HG03139 (cell line): ENCODE measurements around the gene SKIDA1.
A peak's percentile ranks its signal among the peaks of the same experiment; 100 is the strongest.

Experiments used
- ATAC-seq: cut with Tn5 transposase; IDR thresholded peaks from one replicate; pipeline ENCODE4 v1.9.1; 2021; ENCODE audit not compliant: unreplicated experiment

SKIDA1 gene

GRCh38 chr10:21529032-21529910 lies 3.8 kb upstream of the SKIDA1 start:
- no peak for ATAC-seq

GRCh38 chr10:21528236-21529031 lies 3.0 kb upstream of the SKIDA1 start:
- no peak for ATAC-seq

DNA sequence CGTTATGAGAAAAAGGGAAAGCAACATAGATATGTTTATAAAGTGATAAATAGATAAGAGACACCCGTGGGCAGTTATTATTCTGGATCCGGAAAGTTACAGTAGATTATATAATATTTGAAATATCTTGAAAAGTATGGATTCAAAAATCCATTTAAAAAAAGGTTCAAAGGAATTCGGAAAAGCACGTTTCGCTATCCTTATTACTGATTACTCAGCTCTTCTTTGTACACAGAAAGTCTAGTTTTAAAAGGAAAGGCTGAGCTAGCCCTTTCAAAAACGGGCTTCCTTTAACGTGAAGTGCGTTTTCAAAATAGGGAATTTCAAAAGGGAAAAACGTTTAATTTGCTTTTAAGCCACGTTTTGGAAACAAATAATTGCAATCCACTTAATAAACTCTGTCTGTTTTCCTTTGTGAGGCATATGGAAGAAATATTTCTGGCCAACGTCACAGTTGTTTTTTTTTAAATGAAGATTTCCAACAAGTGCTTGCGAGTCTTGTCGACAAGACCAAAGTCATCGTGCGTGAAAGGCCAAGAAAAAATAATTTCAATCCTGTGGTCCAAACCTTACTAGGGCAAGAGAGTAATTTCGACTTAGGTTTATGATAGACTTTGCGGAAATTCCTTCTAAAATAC lies 2.2 kb upstream of the SKIDA1 start:
- ATAC-seq: no peak

GRCh38 chr10:21526860-21527597 lies 1.5 kb upstream of the SKIDA1 start:
- no peak for ATAC-seq

DNA sequence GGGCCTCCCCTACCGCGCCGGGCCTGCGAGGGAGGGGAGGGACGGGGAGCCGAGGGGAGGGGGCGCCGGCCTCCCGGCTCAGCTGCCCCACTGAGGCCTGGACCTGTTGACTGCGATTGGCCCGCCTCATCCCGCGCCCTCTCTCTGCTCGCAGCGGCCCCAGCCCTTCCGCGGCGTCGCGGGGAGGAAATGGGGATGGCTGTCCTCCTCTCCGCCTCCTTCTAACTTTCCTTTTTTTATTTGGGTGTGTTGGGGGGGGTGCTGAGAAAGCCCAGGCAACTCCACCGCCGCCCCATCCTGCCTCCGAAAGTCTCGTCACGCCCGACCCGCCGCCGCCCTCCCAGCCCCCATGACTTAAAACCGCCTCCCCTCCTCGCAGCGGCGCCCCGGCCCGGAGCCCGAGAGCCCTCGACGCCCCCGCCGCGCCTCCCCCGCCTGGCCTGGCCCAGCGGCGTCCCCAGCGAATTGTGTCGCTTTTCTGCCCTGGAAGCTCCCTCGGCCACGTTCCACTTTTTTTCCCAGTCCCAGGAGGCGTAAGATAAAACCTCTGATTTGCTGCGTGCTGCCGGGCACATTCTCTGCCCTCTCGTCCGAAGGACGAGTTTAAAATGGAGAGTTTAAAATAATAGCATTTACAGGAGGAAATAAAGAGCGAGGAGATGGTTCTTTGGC lies 842 bp upstream of the SKIDA1 start:
- ATAC-seq: peak; percentile 27

GRCh38 chr10:21524526-21525366 lies 736 bp downstream of the SKIDA1 start:
- ATAC-seq: no peak

GRCh38 chr10:21524131-21524525 lies 1.4 kb downstream of the SKIDA1 start:
- ATAC-seq: no peak

- no peak for ATAC-seq
These were observed 1.9 kb downstream of the SKIDA1 start for GRCh38 chr10:21523557-21524008.

GRCh38 chr10:21522631-21523406 lies 2.7 kb downstream of the SKIDA1 start:
- no peak for ATAC-seq

DNA sequence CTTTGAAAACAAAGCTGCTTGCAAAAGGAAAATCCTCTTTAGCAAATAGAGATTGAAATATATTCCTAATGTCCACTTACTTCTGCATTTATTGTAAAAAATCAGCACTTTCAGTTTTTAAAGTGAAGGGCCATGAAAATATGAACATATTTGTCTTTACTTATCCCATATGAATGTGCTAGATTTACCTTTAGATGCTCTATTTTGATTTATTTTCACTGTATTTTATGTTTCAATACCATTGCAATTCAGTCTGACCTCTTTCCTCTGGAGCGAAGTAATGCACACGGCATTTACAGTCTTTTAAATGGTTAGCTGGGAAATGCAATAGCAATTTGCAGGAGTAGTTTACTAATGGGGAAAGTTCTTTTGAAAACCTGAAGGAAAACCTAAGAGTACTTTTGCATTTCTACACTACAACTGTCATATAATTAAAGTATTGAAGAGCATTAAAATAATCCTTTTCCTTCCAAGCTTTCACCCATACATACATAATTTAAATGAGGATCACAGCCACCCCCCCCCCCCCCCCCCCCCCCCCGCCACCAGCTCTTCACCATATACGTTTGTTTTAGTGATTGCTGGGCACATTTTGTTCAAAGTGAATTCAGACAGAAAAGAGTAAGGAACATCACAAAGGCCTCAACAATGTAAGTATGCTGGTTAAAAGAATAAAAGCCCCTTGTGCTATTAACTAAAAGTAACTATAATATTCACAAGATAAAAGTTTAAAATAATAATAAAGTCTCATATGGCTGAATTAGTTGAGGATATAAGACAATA lies 3.5 kb downstream of the SKIDA1 start:
- ATAC-seq: no peak

- no peak for ATAC-seq
These were observed 4.5 kb downstream of the SKIDA1 start for GRCh38 chr10:21520949-21521348.

DNA sequence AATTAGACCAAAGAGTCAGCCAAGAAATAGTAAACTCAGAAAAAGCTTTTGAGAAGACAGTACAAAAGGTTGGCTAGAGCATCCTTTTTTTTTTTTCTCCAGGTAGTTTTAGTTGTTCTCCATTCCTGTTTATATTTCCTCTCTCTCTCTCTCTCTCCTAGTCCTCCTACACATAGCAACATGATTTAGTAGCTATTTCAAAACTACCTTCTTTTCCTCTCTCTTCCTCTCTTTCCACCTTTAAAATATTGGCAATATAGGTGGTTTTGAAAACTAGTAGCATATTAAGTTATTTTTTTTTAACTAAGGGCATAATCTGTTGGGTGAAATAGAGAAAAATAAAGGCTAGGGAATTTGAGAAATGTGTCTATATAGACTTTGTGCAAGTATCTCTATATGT lies 5.0 kb downstream of the SKIDA1 start:
- no peak for ATAC-seq

DNA sequence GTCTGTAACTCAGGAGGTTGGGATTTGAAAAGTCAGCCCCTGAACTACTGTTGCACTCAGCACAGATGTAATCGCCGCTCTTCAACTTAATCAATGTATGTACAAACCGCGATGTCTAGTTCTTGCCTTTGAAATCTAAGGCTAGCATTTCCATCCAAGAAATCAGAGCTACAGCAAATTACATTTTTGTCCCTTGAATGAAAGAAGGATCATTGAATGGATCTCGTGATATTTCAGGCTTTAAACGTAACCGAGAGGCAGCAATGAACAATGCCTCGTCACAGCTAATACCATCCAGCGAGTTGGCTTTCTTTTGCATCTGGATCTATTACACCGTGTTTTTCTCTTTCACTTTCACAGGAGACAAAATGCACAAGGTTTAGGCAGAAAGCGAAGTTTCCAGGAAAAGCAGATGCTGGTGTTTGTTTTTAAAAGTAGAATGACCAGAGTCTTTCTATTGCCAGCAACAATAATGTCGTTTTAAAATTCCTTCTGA lies 5.5 kb downstream of the SKIDA1 start:
- ATAC-seq: no peak

DNA sequence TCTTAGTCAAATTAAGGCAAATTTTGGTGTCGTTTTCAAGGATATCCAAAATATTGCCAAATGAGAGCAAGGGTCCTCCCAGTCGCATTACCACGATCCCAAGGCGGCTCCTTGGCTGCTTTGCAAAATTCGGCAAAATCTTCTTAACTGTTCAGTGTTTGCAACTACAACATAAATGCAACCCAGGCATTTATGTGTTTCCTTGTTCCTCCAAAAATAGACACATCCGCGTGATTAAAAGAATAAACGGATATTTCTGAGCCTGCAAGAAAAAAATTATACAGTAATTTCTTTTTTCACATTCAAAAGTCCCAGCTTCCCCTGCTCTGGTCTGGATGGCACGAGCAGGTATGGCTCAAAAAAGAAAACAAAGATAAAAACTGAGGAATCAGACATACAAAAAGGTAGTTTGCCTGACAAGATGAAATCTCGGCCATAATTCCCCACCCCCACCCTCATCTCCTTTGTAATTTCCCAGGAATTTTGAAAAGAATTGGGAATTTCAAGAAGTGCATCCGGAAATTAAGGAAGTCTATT lies 6.0 kb downstream of the SKIDA1 start:
- ATAC-seq: no peak

- no peak for ATAC-seq
These were observed 6.7 kb downstream of the SKIDA1 start for GRCh38 chr10:21518641-21519396.

GRCh38 chr10:21518149-21518640 lies 7.3 kb downstream of the SKIDA1 start:
- no peak for ATAC-seq
